ENCODE data around the gene C8G.

C8G gene

GRCh38 chr9:136971746-136972145 is 26.7 kb downstream of the C8G start:
- no peak for DNase-seq

GRCh38 chr9:136972335-136972734 is 27.3 kb downstream of the C8G start:
- DNase-seq: no peak

- DNase-seq: no peak
Observed at GRCh38 chr9:136972743-136973142, 27.7 kb downstream of the C8G start.

- DNase-seq: no peak
Observed at GRCh38 chr9:136973618-136974617, 28.9 kb downstream of the C8G start.

GRCh38 chr9:136974817-136975535 is 29.9 kb downstream of the C8G start:
- DNase-seq: no peak

- DNase-seq: no peak
Observed at GRCh38 chr9:136975644-136976043, 30.6 kb downstream of the C8G start.

- no peak for DNase-seq
Observed at GRCh38 chr9:136977223-136977622, 32.2 kb downstream of the C8G start, which contains the start of gene PTGDS. PTGDS (plus strand) TSS chr9:136977504; CDS start chr9:136977579, 75 bp downstream.

- no peak for DNase-seq
Observed at GRCh38 chr9:136977649-136978072, 32.6 kb downstream of the C8G start.

GRCh38 chr9:136978073-136978864 is 33.2 kb downstream of the C8G start:
- DNase-seq: no peak

GRCh38 chr9:136978865-136979544 is 34.0 kb downstream of the C8G start:
- DNase-seq: no peak

- DNase-seq: no peak
Observed at GRCh38 chr9:136979769-136980587, 34.9 kb downstream of the C8G start.

- DNase-seq: no peak
Observed at GRCh38 chr9:136980669-136981478, 35.8 kb downstream of the C8G start.

GRCh38 chr9:136981588-136982231 is 36.7 kb downstream of the C8G start:
- no peak for DNase-seq

GRCh38 chr9:136982232-136983051 is 37.4 kb downstream of the C8G start, which contains the start of gene LCNL1:
LCNL1 (plus strand) TSS chr9:136982993; CDS start chr9:136983587, 594 bp downstream.
- DNase-seq: no peak

GRCh38 chr9:136983167-136983566 is 38.1 kb downstream of the C8G start:
- no peak for DNase-seq

- no peak for DNase-seq
Observed at GRCh38 chr9:136983656-136984314, 38.7 kb downstream of the C8G start.

GRCh38 chr9:136984464-136985026 is 39.5 kb downstream of the C8G start:
- no peak for DNase-seq

GRCh38 chr9:136985027-136985602 is 40.1 kb downstream of the C8G start:
- no peak for DNase-seq

Measured in GDM1 (cell line).